Upper lobe of left lung (tissue), 6 donors: ENCODE results near the gene RBBP7. TPM values are rescaled to one million over a fixed set of nuclear protein-coding genes. Genes with fewer than 3 reads are reported as not detected.

Source experiments
- ATAC-seq, 2 donors: fragments of 200-7000 bp; cut with Tn5 transposase; one replicate each; pipeline ENCODE4 v1.9.1; 2022; ENCODE audit warnings: mild to moderate bottlenecking in 2 of 2, moderate library complexity in 2 of 2; ENCODE audit not compliant: low FRiP score in 2 of 2
- DNase-seq, 2 donors: peaks; one replicate each; pipeline ENCODE4 v3.0.0-alpha.2; 2019 to 2020
- H3K27ac ChIP-seq, 4 donors: fragments of 200-600 bp; sonication (generic); one replicate each; pipeline ENCODE4 v1.5.1; 2016 to 2019
- H3K27me3 ChIP-seq, 4 donors: fragments of 200-600 bp; sonication (generic); one replicate each; pipeline ENCODE4 v1.5.1; 2017 to 2019
- H3K36me3 ChIP-seq, 4 donors: fragments of 200-600 bp; sonication (generic); one replicate each; pipeline ENCODE4 v1.5.1; 2016 to 2019
- H3K4me1 ChIP-seq, 4 donors: fragments of 200-600 bp; sonication (generic); one replicate each; pipeline ENCODE4 v1.5.1; 2018 to 2019
- H3K4me3 ChIP-seq, 4 donors: fragments of 200-600 bp; sonication (generic); one replicate each; pipeline ENCODE4 v1.5.1; 2017 to 2019; ENCODE audit warnings: mild to moderate bottlenecking in 2 of 4, moderate library complexity in 1 of 4
- H3K9me3 ChIP-seq, 4 donors: fragments of 200-600 bp; sonication (generic); one replicate each; pipeline ENCODE4 v1.5.1; 2018 to 2019
- EP300 ChIP-seq, 4 donors: sonication (generic); formaldehyde crosslinking; IDR thresholded peaks; one replicate each; pipeline ENCODE4 v1.5.1; 2017; ENCODE audit warnings: antibody characterized with exemption in 4 of 4, control low read depth in 2 of 4
- POLR2A ChIP-seq, 4 donors: fragments of 450-650 bp; IDR thresholded peaks; one replicate each; pipeline ENCODE4 v1.5.1; 2016 to 2017; ENCODE audit warnings: antibody characterized with exemption in 4 of 4, mild to moderate bottlenecking in 2 of 4
- POLR2AphosphoS5 ChIP-seq, 2 donors: sonication (generic); formaldehyde crosslinking; IDR thresholded peaks; one replicate each; pipeline ENCODE4 v1.5.1; 2017; ENCODE audit warnings: antibody characterized with exemption in 2 of 2
- WGBS, 2 donors: methylation state at CpG; one replicate each; pipeline ENCODE4 v1.1.5; 2017 to 2018; 5-methylcytosine and 5-hydroxymethylcytosine counted together
- total RNA-seq, 6 donors: library from RNA; depleted of rRNA in 4 of 6; stranded (reverse); fragments of >200 nt in 4 of 6; gene quantifications; one replicate each; pipeline versions ENCODE4 v1.1.0 to v1.2.1, GENCODE V29; 2016 to 2021
- TF ChIP-seq, protein P1 (sequence below), 6 experiments: fragments of 450-650 bp in 4 of 6; fragments of 200-600 bp in 2 of 6; sonication (generic) in 2 of 6; IDR thresholded peaks; one replicate each; pipeline ENCODE4 v1.5.1; 2016 to 2019; ENCODE audit warnings: antibody characterized with exemption in 6 of 6
- donor health status: DM: no; HTN: no; CAD: no; lungs with moderate emphysema.
- donor health status: DM: no; HTN: yes; CAD: no; lungs with severe emphysema.

RBBP7 gene
- total RNA-seq, 6 donors from 2014 or later = 59.1 to 73.3 (median 63.7) TPM

DNA sequence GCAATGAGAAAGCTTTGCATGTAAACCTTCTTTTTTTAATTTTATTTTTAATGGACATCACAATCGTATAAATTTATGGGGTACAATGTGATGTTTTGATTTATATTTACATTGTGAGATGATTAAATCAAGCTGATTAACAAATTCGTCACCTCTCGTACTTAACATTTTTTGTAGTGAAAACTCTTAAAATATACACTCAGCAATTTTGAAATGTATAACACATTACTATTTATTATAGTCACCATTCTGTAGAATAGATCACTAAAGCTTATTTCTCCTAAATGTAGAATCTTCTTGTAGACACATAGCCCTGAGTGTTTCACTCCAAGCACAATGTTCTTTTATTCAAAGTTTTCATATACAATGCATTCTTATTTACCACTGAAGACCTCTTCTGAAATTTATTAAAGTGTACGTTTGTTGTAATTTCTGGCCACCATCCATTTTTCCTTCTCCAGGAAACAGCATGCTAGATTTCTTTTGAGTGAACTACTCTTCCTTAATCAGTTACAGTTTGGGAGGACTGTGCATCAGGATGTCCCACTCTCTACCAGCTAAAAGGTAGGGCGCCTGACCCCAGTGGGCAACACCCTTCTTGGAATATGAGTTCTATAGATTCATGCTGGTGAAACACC, 4.4 kb upstream of the RBBP7 start:
- H3K27me3 ChIP-seq = peaks cover 0 to 11% (median 0%) of the 10 kb centered on the region in 4 donors
- H3K4me3 ChIP-seq = no peak overlapping the region
- H3K27ac ChIP-seq = no peak overlapping the region
- no peak for DNase-seq
- no peak for ATAC-seq
- 74 to 89% methylated on average over 5 of the region's 5 CpGs for WGBS, 2 donors
- TF ChIP-seq, protein P1, sequence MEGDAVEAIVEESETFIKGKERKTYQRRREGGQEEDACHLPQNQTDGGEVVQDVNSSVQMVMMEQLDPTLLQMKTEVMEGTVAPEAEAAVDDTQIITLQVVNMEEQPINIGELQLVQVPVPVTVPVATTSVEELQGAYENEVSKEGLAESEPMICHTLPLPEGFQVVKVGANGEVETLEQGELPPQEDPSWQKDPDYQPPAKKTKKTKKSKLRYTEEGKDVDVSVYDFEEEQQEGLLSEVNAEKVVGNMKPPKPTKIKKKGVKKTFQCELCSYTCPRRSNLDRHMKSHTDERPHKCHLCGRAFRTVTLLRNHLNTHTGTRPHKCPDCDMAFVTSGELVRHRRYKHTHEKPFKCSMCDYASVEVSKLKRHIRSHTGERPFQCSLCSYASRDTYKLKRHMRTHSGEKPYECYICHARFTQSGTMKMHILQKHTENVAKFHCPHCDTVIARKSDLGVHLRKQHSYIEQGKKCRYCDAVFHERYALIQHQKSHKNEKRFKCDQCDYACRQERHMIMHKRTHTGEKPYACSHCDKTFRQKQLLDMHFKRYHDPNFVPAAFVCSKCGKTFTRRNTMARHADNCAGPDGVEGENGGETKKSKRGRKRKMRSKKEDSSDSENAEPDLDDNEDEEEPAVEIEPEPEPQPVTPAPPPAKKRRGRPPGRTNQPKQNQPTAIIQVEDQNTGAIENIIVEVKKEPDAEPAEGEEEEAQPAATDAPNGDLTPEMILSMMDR (IDR thresholded peaks at IDR 0.05) = no peak
- TF ChIP-seq EP300 (IDR thresholded peaks at IDR 0.05) = no peak
- no peak for TF ChIP-seq POLR2A (IDR thresholded peaks at IDR 0.05)
- no peak for TF ChIP-seq POLR2AphosphoS5 (IDR thresholded peaks at IDR 0.05)
- no peaks in the 10 kb centered on the region for H3K36me3 ChIP-seq
- H3K4me1 ChIP-seq = peaks cover 0 to 16% (median 4%) of the 10 kb centered on the region in 4 donors
- no peaks in the 10 kb centered on the region for H3K9me3 ChIP-seq

- peaks cover 0 to 11% (median 0%) of the 10 kb centered on the region in 4 donors for H3K27me3 ChIP-seq
These were observed 2.9 kb upstream of the RBBP7 start for GRCh38 chrX:16873106-16873505.

GRCh38 chrX:16870862-16871815, 977 bp upstream of the RBBP7 start:
- H3K9me3 ChIP-seq = no peaks in the 10 kb centered on the region
- peak; percentile 31 to 32 for ATAC-seq
- H3K4me3 ChIP-seq = peak overlapping the region; percentile 59 to 84 (median 72)
- peak; percentile 24 to 86 for DNase-seq
- peaks cover 8 to 35% (median 17%) of the 10 kb centered on the region in 4 donors for H3K4me1 ChIP-seq
- H3K36me3 ChIP-seq = no peaks in the 10 kb centered on the region
- H3K27me3 ChIP-seq = peaks cover 0 to 11% (median 0%) of the 10 kb centered on the region in 4 donors
- H3K27ac ChIP-seq = peak overlapping the region; percentile 77 to 91 (median 88)
- WGBS, 2 donors = 4 to 23% methylated on average over 16 to 28 of the region's 41 CpGs
- no peak for TF ChIP-seq POLR2AphosphoS5 (IDR thresholded peaks at IDR 0.05)
- TF ChIP-seq, protein P1 (IDR thresholded peaks at IDR 0.05) = no peak
- TF ChIP-seq EP300 (IDR thresholded peaks at IDR 0.05) = no peak
- no peak for TF ChIP-seq POLR2A (IDR thresholded peaks at IDR 0.05)

More at GRCh38 chrX:16873106-16873505, 2.9 kb upstream of the RBBP7 start:
- Histone ChIP-seq H3K36me3 (no peaks in the 10 kb centered on the region), H3K4me1 (peaks cover 5 to 31% (median 14%) of the 10 kb centered on the region in 4 donors), H3K9me3 (no peaks in the 10 kb centered on the region), H3K4me3 (no peak overlapping the region), H3K27ac (no peak overlapping the region)
- no peak for TF ChIP-seq POLR2A (IDR thresholded peaks at IDR 0.05)
- no peak for TF ChIP-seq EP300 (IDR thresholded peaks at IDR 0.05)
- no peak for TF ChIP-seq POLR2AphosphoS5 (IDR thresholded peaks at IDR 0.05)
- TF ChIP-seq, protein P1 (IDR thresholded peaks at IDR 0.05) = no peak
- WGBS, 2 donors = 76 to 84% methylated on average over 8 of the region's 8 CpGs
- DNase-seq (no peak), ATAC-seq (no peak)

GRCh38 chrX:16869393-16870094, 618 bp downstream of the RBBP7 start:
- H3K27ac ChIP-seq = peak overlapping the region; percentile 88 to 94 (median 90)
- peaks cover 8 to 40% (median 17%) of the 10 kb centered on the region in 4 donors for H3K4me1 ChIP-seq
- no peaks in the 10 kb centered on the region for H3K9me3 ChIP-seq
- WGBS, 2 donors = 0 to 11% methylated on average over 2 to 58 of the region's 92 CpGs
- DNase-seq = peak; percentile 24 to 93
- peaks cover 0 to 11% (median 0%) of the 10 kb centered on the region in 4 donors for H3K27me3 ChIP-seq
- ATAC-seq = peak; percentile 9 to 52
- H3K4me3 ChIP-seq = peak overlapping the region; percentile 57 to 84 (median 72)
- TF ChIP-seq POLR2A (IDR thresholded peaks at IDR 0.05) (no peak), POLR2AphosphoS5 (IDR thresholded peaks at IDR 0.05) (no peak), EP300 (IDR thresholded peaks at IDR 0.05) (no peak)
- TF ChIP-seq, protein P1 (IDR thresholded peaks at IDR 0.05) = no peak
- no peaks in the 10 kb centered on the region for H3K36me3 ChIP-seq
